ENCODE data around the gene CLEC16A. TPM values are rescaled to one million over a fixed set of nuclear protein-coding genes. Genes with fewer than 3 reads are reported as not detected.
"Not testable (repeated sequence)": the region's sequence is repeated elsewhere in the genome, so short reads cannot be mapped to it uniquely, and the experiment has no call there.

The CLEC16A gene
- total RNA-seq, 1 donor from 2014 or later: 35.9 TPM

GRCh38 chr16:11099672-11100205 is 155.4 kb downstream of the CLEC16A start:
- intact Hi-C loops (cut with micrococcal nuclease): loop anchor here (1.0 to 5.0 kb wide), 6 partner anchors 47 to 258 kb away; no protein-coding TSS in a partner anchor
- H3K4me3 Mint-ChIP-seq: peak overlapping the region; percentile 71
- H3K27me3 Mint-ChIP-seq: no peaks in the 10 kb centered on the region
- H3K27ac Mint-ChIP-seq: peak overlapping the region; percentile 94
- H3K4me1 Mint-ChIP-seq: peaks cover 75% of the 10 kb centered on the region
- H3K9me3 Mint-ChIP-seq: no peaks in the 10 kb centered on the region
- peaks cover 20% of the 10 kb centered on the region for H3K36me3 Mint-ChIP-seq (ENCODE audit: low read depth)
- no peak for DNase-seq

GRCh38 chr16:11100239-11100750 is 155.9 kb downstream of the CLEC16A start:
- intact Hi-C loops (cut with micrococcal nuclease): loop anchor here (1.0 to 5.0 kb wide), 6 partner anchors 48 to 257 kb away; no protein-coding TSS in a partner anchor
- H3K4me3 Mint-ChIP-seq: peak overlapping the region; percentile 71
- no peaks in the 10 kb centered on the region for H3K27me3 Mint-ChIP-seq
- peak overlapping the region; percentile 94 for H3K27ac Mint-ChIP-seq
- peaks cover 75% of the 10 kb centered on the region for H3K4me1 Mint-ChIP-seq
- DNase-seq: peak; percentile 89
- no peaks in the 10 kb centered on the region for H3K9me3 Mint-ChIP-seq
- H3K36me3 Mint-ChIP-seq (ENCODE audit: low read depth): peaks cover 17% of the 10 kb centered on the region

- intact Hi-C loops (cut with micrococcal nuclease): loop anchor here (5.0 kb wide), 1 partner anchor 256 kb away; no protein-coding TSS in a partner anchor
- no peak for DNase-seq
- H3K36me3 Mint-ChIP-seq (ENCODE audit: low read depth): peaks cover 16% of the 10 kb centered on the region
- peak overlapping the region; percentile 16 for H3K4me3 Mint-ChIP-seq
- peaks cover 81% of the 10 kb centered on the region for H3K4me1 Mint-ChIP-seq
- no peaks in the 10 kb centered on the region for H3K9me3 Mint-ChIP-seq
- H3K27ac Mint-ChIP-seq: peak overlapping the region; percentile 94
- H3K27me3 Mint-ChIP-seq: no peaks in the 10 kb centered on the region
Measured at GRCh38 chr16:11101283-11101682, 156.9 kb downstream of the CLEC16A start.

- intact Hi-C loops (cut with micrococcal nuclease): loop anchor here (5.0 kb wide), 1 partner anchor 255 kb away; no protein-coding TSS in a partner anchor
- H3K4me3 Mint-ChIP-seq: no peak overlapping the region
- H3K4me1 Mint-ChIP-seq: peaks cover 78% of the 10 kb centered on the region
- peak overlapping the region; percentile 94 for H3K27ac Mint-ChIP-seq
- no peaks in the 10 kb centered on the region for H3K9me3 Mint-ChIP-seq
- no peaks in the 10 kb centered on the region for H3K27me3 Mint-ChIP-seq
- peaks cover 19% of the 10 kb centered on the region for H3K36me3 Mint-ChIP-seq (ENCODE audit: low read depth)
- no peak for DNase-seq
Measured at GRCh38 chr16:11101695-11102522, 157.5 kb downstream of the CLEC16A start.

- H3K27ac Mint-ChIP-seq: peak overlapping the region; percentile 35
- H3K9me3 Mint-ChIP-seq: no peaks in the 10 kb centered on the region
- intact Hi-C loops (cut with micrococcal nuclease): loop anchor here (5.0 kb wide), 1 partner anchor 255 kb away; no protein-coding TSS in a partner anchor
- H3K4me3 Mint-ChIP-seq: no peak overlapping the region
- peaks cover 20% of the 10 kb centered on the region for H3K36me3 Mint-ChIP-seq (ENCODE audit: low read depth)
- no peak for DNase-seq
- no peaks in the 10 kb centered on the region for H3K27me3 Mint-ChIP-seq
- peaks cover 77% of the 10 kb centered on the region for H3K4me1 Mint-ChIP-seq
Measured at GRCh38 chr16:11102523-11102898, 158.1 kb downstream of the CLEC16A start.

GRCh38 chr16:11103301-11103700 is 158.9 kb downstream of the CLEC16A start:
- H3K4me3 Mint-ChIP-seq, H3K9me3 Mint-ChIP-seq, DNase-seq, H3K27me3 Mint-ChIP-seq: not testable (repeated sequence)
- Mint-ChIP-seq H3K27ac (peak overlapping the region; percentile 72), H3K4me1 (peaks cover 76% of the 10 kb centered on the region), H3K36me3 (ENCODE audit: low read depth) (peaks cover 17% of the 10 kb centered on the region)
- intact Hi-C loops (cut with micrococcal nuclease): loop anchor here (5.0 kb wide), 1 partner anchor 254 kb away; no protein-coding TSS in a partner anchor

GRCh38 chr16:11104168-11105037 is 160.0 kb downstream of the CLEC16A start:
- no peak for DNase-seq
- peak overlapping the region; percentile 73 for H3K4me3 Mint-ChIP-seq
- peaks cover 71% of the 10 kb centered on the region for H3K4me1 Mint-ChIP-seq
- H3K27me3 Mint-ChIP-seq: no peaks in the 10 kb centered on the region
- H3K36me3 Mint-ChIP-seq (ENCODE audit: low read depth): peaks cover 17% of the 10 kb centered on the region
- no peaks in the 10 kb centered on the region for H3K9me3 Mint-ChIP-seq
- intact Hi-C loops (cut with micrococcal nuclease): loop anchor here (1.0 to 5.0 kb wide), 6 partner anchors 10 to 253 kb away; no protein-coding TSS in a partner anchor
- H3K27ac Mint-ChIP-seq: peak overlapping the region; percentile 92

- Mint-ChIP-seq H3K4me1 (peaks cover 65% of the 10 kb centered on the region), H3K27ac (peak overlapping the region; percentile 92), H3K27me3 (no peaks in the 10 kb centered on the region), H3K4me3 (peak overlapping the region; percentile 73), H3K36me3 (ENCODE audit: low read depth) (peaks cover 21% of the 10 kb centered on the region), H3K9me3 (no peaks in the 10 kb centered on the region)
- DNase-seq: peak; percentile 84
- intact Hi-C loops (cut with micrococcal nuclease): loop anchor here (1.0 to 5.0 kb wide), 5 partner anchors 9 to 53 kb away; no protein-coding TSS in a partner anchor
Measured at GRCh38 chr16:11105038-11105903, 160.9 kb downstream of the CLEC16A start.

- DNase-seq: no peak
- intact Hi-C loops (cut with micrococcal nuclease): loop anchor here (5.0 kb wide), 2 partner anchors 34 to 36 kb away; no protein-coding TSS in a partner anchor
- H3K36me3 Mint-ChIP-seq (ENCODE audit: low read depth): peaks cover 30% of the 10 kb centered on the region
- H3K4me3 Mint-ChIP-seq: no peak overlapping the region
- H3K27ac Mint-ChIP-seq: peak overlapping the region; percentile 51
- no peaks in the 10 kb centered on the region for H3K9me3 Mint-ChIP-seq
- no peaks in the 10 kb centered on the region for H3K27me3 Mint-ChIP-seq
- peaks cover 53% of the 10 kb centered on the region for H3K4me1 Mint-ChIP-seq
Measured at GRCh38 chr16:11106726-11107125, 162.4 kb downstream of the CLEC16A start.

GRCh38 chr16:11107780-11108465 is 163.6 kb downstream of the CLEC16A start:
- no peak overlapping the region for H3K27ac Mint-ChIP-seq
- no peaks in the 10 kb centered on the region for H3K27me3 Mint-ChIP-seq
- peaks cover 48% of the 10 kb centered on the region for H3K4me1 Mint-ChIP-seq
- no peak for DNase-seq
- no peak overlapping the region for H3K4me3 Mint-ChIP-seq
- intact Hi-C loops (cut with micrococcal nuclease): loop anchor here (5.0 kb wide), 2 partner anchors 34 to 36 kb away; no protein-coding TSS in a partner anchor
- peaks cover 33% of the 10 kb centered on the region for H3K36me3 Mint-ChIP-seq (ENCODE audit: low read depth)
- no peaks in the 10 kb centered on the region for H3K9me3 Mint-ChIP-seq

- Mint-ChIP-seq H3K9me3 (no peaks in the 10 kb centered on the region), H3K27me3 (no peaks in the 10 kb centered on the region), H3K4me1 (peaks cover 51% of the 10 kb centered on the region), H3K36me3 (ENCODE audit: low read depth) (peaks cover 33% of the 10 kb centered on the region), H3K4me3 (no peak overlapping the region), H3K27ac (peak overlapping the region; percentile 8)
- no peak for DNase-seq
- intact Hi-C loops (cut with micrococcal nuclease): loop anchor here (5.0 kb wide), 2 partner anchors 34 to 36 kb away; no protein-coding TSS in a partner anchor
Measured at GRCh38 chr16:11108466-11108805, 164.1 kb downstream of the CLEC16A start.

- no peak overlapping the region for H3K27ac Mint-ChIP-seq
- H3K36me3 Mint-ChIP-seq (ENCODE audit: low read depth): peaks cover 28% of the 10 kb centered on the region
- H3K9me3 Mint-ChIP-seq: no peaks in the 10 kb centered on the region
- H3K4me1 Mint-ChIP-seq: peaks cover 53% of the 10 kb centered on the region
- intact Hi-C loops (cut with micrococcal nuclease): loop anchor here (5.0 kb wide), 2 partner anchors 33 to 37 kb away; no protein-coding TSS in a partner anchor
- no peak for DNase-seq
- no peak overlapping the region for H3K4me3 Mint-ChIP-seq
- H3K27me3 Mint-ChIP-seq: no peaks in the 10 kb centered on the region
Measured at GRCh38 chr16:11109566-11109965, 165.2 kb downstream of the CLEC16A start.
